Measurements from ENCODE around the gene GPR31. TPM values are rescaled to one million over a fixed set of nuclear protein-coding genes. Genes with fewer than 3 reads are reported as not detected.

Gene GPR31
- total RNA-seq, 1 donor from 2014 or later, result not detected

DNA sequence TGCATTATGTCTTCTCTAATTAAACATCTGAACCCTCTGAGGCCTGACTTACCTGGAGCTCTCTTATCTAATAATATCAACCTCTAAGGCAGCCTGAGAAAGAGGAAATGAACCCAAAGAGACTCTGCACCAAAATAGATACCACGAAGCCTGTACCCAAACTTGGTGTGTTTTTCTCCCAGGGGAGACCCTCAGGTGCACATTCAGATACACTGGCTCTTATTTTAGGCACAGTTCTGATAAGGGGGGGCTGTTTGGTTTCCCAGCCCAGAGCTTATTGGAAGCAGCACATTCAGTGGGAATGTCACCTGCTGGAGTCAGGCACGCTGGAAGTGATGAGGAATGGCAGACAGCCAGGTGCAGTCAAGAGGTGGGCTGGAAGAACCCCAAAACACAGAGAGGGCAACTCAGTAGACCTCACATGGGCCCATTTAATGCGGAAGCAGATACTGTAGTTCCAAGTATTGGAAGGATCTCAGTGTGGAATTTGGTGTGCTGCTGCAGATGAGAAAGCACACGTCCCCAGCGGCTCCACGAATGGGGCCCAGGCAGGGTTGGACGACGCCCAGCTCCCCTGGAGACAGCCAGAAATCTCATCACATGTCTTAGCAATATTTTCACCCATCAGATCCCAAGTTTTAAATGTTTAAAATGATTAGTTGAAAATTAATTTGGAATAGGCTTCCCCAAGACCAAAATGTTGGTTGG is 44.6 kb downstream of the GPR31 start:
- DNase-seq (ENCODE audit: low spot score), result no peak
- no peak overlapping the region for H3K4me3 Mint-ChIP-seq (ENCODE audit: unreplicated experiment)
- H3K27ac Mint-ChIP-seq (ENCODE audit: unreplicated experiment), result no peak overlapping the region
- no peaks in the 10 kb centered on the region for H3K4me1 Mint-ChIP-seq (ENCODE audit: unreplicated experiment)
- peaks cover 2% of the 10 kb centered on the region for H3K27me3 Mint-ChIP-seq (ENCODE audit: unreplicated experiment)
- TF ChIP-seq, protein P1, sequence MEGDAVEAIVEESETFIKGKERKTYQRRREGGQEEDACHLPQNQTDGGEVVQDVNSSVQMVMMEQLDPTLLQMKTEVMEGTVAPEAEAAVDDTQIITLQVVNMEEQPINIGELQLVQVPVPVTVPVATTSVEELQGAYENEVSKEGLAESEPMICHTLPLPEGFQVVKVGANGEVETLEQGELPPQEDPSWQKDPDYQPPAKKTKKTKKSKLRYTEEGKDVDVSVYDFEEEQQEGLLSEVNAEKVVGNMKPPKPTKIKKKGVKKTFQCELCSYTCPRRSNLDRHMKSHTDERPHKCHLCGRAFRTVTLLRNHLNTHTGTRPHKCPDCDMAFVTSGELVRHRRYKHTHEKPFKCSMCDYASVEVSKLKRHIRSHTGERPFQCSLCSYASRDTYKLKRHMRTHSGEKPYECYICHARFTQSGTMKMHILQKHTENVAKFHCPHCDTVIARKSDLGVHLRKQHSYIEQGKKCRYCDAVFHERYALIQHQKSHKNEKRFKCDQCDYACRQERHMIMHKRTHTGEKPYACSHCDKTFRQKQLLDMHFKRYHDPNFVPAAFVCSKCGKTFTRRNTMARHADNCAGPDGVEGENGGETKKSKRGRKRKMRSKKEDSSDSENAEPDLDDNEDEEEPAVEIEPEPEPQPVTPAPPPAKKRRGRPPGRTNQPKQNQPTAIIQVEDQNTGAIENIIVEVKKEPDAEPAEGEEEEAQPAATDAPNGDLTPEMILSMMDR (IDR thresholded peaks at IDR 0.05; ENCODE audit: unreplicated experiment), result no peak
- H3K36me3 Mint-ChIP-seq (ENCODE audit: low read depth, unreplicated experiment), result no peaks in the 10 kb centered on the region
- no peaks in the 10 kb centered on the region for H3K9me3 Mint-ChIP-seq (ENCODE audit: unreplicated experiment)

DNA sequence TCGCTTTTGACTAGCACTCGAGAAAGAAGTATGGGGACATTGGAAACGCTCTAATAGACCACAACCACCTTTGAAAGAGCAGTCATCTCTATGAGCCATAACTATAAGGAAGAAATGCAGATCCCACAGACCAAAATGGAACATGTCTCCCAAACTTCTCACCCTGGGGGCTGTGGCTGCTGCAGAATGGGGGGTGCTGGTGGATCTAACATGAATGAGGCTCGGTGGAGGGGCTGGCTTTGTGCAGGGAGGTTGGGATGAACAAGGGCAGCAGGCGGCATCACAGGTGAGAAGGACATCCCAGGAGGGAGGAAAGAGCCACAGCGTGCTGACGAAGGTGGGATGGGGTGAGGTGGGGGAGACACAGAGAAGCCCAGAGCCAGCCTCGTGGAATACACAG is 45.4 kb downstream of the GPR31 start:
- TF ChIP-seq, protein P1 (IDR thresholded peaks at IDR 0.05; ENCODE audit: unreplicated experiment), result no peak
- H3K27ac Mint-ChIP-seq (ENCODE audit: unreplicated experiment), result no peak overlapping the region
- H3K9me3 Mint-ChIP-seq (ENCODE audit: unreplicated experiment), result no peaks in the 10 kb centered on the region
- DNase-seq (ENCODE audit: low spot score), result no peak
- H3K36me3 Mint-ChIP-seq (ENCODE audit: low read depth, unreplicated experiment), result no peaks in the 10 kb centered on the region
- no peak overlapping the region for H3K4me3 Mint-ChIP-seq (ENCODE audit: unreplicated experiment)
- H3K27me3 Mint-ChIP-seq (ENCODE audit: unreplicated experiment), result no peaks in the 10 kb centered on the region
- no peaks in the 10 kb centered on the region for H3K4me1 Mint-ChIP-seq (ENCODE audit: unreplicated experiment)

DNA sequence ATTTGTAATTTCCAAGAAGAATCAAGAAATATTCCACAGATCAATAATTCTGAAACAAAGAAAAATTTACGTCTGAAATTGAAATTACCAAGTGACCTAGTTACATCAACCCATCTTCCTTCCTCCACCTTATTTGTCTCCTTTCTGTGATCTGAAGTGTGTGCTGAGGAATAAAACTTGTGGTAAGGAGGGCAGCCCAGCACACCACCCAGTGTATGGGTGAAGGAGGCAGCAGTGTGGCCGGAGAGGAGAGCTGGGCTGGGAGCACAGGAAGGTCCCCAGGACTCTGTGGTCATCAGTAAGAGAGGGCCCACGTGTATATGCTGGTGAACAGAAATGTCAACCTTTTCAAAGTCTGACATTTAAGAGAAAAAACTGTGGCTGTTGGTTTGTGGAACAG is 46.2 kb downstream of the GPR31 start:
- no peaks in the 10 kb centered on the region for H3K4me1 Mint-ChIP-seq (ENCODE audit: unreplicated experiment)
- H3K36me3 Mint-ChIP-seq (ENCODE audit: low read depth, unreplicated experiment), result no peaks in the 10 kb centered on the region
- H3K9me3 Mint-ChIP-seq (ENCODE audit: unreplicated experiment), result no peaks in the 10 kb centered on the region
- TF ChIP-seq, protein P1 (IDR thresholded peaks at IDR 0.05; ENCODE audit: unreplicated experiment), result no peak
- no peaks in the 10 kb centered on the region for H3K27me3 Mint-ChIP-seq (ENCODE audit: unreplicated experiment)
- no peak overlapping the region for H3K4me3 Mint-ChIP-seq (ENCODE audit: unreplicated experiment)
- H3K27ac Mint-ChIP-seq (ENCODE audit: unreplicated experiment), result no peak overlapping the region
- no peak for DNase-seq (ENCODE audit: low spot score)

DNA sequence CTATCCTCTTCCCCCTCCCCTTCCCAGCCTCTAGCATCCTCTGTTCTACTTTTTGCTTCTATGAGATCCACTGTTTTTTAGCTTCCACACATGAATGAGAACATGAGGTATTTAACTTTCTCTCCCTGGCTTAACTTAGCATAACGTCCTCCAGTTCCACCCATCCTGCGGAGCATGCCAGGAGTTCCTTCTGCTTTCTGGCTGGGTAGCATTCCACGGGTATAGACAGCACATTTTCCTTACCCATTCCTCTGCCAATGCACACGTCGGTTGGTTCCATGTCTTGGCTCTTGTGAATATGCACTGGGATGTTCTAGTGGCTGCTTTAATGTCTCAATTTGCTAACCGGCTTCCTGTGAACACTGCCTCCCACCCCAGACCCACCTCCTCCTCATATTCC is 48.1 kb downstream of the GPR31 start:
- H3K4me3 Mint-ChIP-seq (ENCODE audit: unreplicated experiment), result no peak overlapping the region
- H3K9me3 Mint-ChIP-seq (ENCODE audit: unreplicated experiment), result no peaks in the 10 kb centered on the region
- TF ChIP-seq, protein P1 (IDR thresholded peaks at IDR 0.05; ENCODE audit: unreplicated experiment), result no peak
- H3K27me3 Mint-ChIP-seq (ENCODE audit: unreplicated experiment), result no peaks in the 10 kb centered on the region
- DNase-seq (ENCODE audit: low spot score), result no peak
- no peaks in the 10 kb centered on the region for H3K4me1 Mint-ChIP-seq (ENCODE audit: unreplicated experiment)
- no peak overlapping the region for H3K27ac Mint-ChIP-seq (ENCODE audit: unreplicated experiment)
- H3K36me3 Mint-ChIP-seq (ENCODE audit: low read depth, unreplicated experiment), result no peaks in the 10 kb centered on the region

DNA sequence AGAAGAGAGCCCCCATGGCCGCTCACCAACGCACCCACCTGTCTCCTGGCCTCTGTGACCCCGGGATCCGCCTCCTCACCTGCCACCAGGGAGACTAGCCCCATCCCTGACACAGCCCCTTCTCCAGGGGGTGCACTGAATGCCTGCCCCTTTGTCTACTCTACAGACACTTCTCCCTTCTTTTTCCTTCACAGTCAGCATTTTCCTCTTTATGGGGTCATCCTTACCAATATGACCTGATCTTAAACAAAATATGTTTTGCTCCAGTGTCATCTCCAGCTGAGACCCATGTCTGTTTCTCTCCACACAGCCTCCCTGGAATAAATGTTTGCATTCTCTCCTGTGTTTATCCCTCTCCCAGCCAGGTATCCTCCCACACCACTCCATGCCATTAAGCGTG is 49.5 kb downstream of the GPR31 start:
- Mint-ChIP-seq H3K36me3 (ENCODE audit: low read depth, unreplicated experiment) (no peaks in the 10 kb centered on the region), H3K9me3 (ENCODE audit: unreplicated experiment) (no peaks in the 10 kb centered on the region), H3K4me1 (ENCODE audit: unreplicated experiment) (no peaks in the 10 kb centered on the region), H3K4me3 (ENCODE audit: unreplicated experiment) (no peak overlapping the region), H3K27me3 (ENCODE audit: unreplicated experiment) (no peaks in the 10 kb centered on the region), H3K27ac (ENCODE audit: unreplicated experiment) (no peak overlapping the region)
- TF ChIP-seq, protein P1 (IDR thresholded peaks at IDR 0.05; ENCODE audit: unreplicated experiment), result no peak
- DNase-seq (ENCODE audit: low spot score), result no peak

Data from endothelial cell (in vitro differentiated cells).